GM19328 (cell line): ENCODE measurements around the gene VPREB1.
"Not testable (repeated sequence)": the region's sequence is repeated elsewhere in the genome, so short reads cannot be mapped to it uniquely, and the experiment has no call there.

Experiments used
- ATAC-seq: cut with Tn5 transposase; IDR thresholded peaks from one replicate; pipeline ENCODE4 v1.9.1; 2021; ENCODE audit warnings: mild to moderate bottlenecking, moderate library complexity; ENCODE audit not compliant: unreplicated experiment

VPREB1 gene

GRCh38 chr22:22292656-22293055, 48.1 kb downstream of the VPREB1 start:
- ATAC-seq: not testable (repeated sequence)

- not testable (repeated sequence) for ATAC-seq
Observed at GRCh38 chr22:22293436-22293835, 48.9 kb downstream of the VPREB1 start.

GRCh38 chr22:22294641-22295040, 50.1 kb downstream of the VPREB1 start:
- not testable (repeated sequence) for ATAC-seq
